Caco-2 (cell line): ENCODE measurements around the gene EGR2. TPM values are rescaled to one million over a fixed set of nuclear protein-coding genes. Genes with fewer than 3 reads are reported as not detected.

Experiments used
- BruUV-seq: library from RNA; stranded (reverse); fragments of 400-500 nt; replicated peaks from 2 replicates; lab custom pipeline; 2021; lab: Mats Ljungman, UMichigan
- CTCF ChIA-PET: fragments of 300-600 bp; sonication (Branson Sonifier 250); formaldehyde crosslinking; loops from one replicate; lab custom pipeline; 2022; ENCODE audit warnings: antibody characterized with exemption; lab: Charles Lee
- POLR2A ChIA-PET: fragments of 300-600 bp; sonication (Branson Sonifier 250); formaldehyde crosslinking; loops from one replicate; lab custom pipeline; 2022; ENCODE audit warnings: antibody characterized with exemption; lab: Charles Lee
- DNase-seq, 2 experiments: peaks; one replicate each; pipeline versions ENCODE4 v3.0.0 to v3.0.0-alpha.2; 2020 to 2022
- H3K27me3 ChIP-seq: replicated peaks from 2 replicates; pipeline ENCODE4 v1.6.0; 2011; ENCODE audit warnings: low read length; ENCODE audit not compliant: control insufficient read depth, insufficient read depth
- H3K36me3 ChIP-seq: 2 replicates; pipeline ENCODE4 v1.5.1; 2011; ENCODE audit warnings: low read length; ENCODE audit not compliant: control insufficient read depth, insufficient read depth
- H3K4me1 ChIP-seq: fragments of 250-450 bp; sonication (Bioruptor Pico); 2 replicates; pipeline ENCODE4 v1.5.1; 2020; ENCODE audit warnings: mild to moderate bottlenecking
- H3K4me3 ChIP-seq: 2 replicates; pipeline ENCODE4 v1.5.1; 2011; ENCODE audit warnings: low read depth, mild to moderate bottlenecking, control low read depth, low read length
- H3K9me3 ChIP-seq: fragments of 250-450 bp; sonication (Bioruptor Pico); 2 replicates; pipeline ENCODE4 v1.5.1; 2020; ENCODE audit warnings: mild to moderate bottlenecking, moderate library complexity
- H3K27ac Mint-ChIP-seq: one replicate; pipeline ENCODE4 v1.8.0; 2022; ENCODE audit warnings: mixed read lengths; ENCODE audit not compliant: unreplicated experiment
- H3K27me3 Mint-ChIP-seq: one replicate; pipeline ENCODE4 v1.8.0; 2022; ENCODE audit warnings: mixed read lengths; ENCODE audit not compliant: insufficient read depth, unreplicated experiment
- H3K36me3 Mint-ChIP-seq: one replicate; pipeline ENCODE4 v1.8.0; 2022; ENCODE audit warnings: mild to moderate bottlenecking, mixed read lengths; ENCODE audit not compliant: insufficient read depth, unreplicated experiment
- H3K4me1 Mint-ChIP-seq: one replicate; pipeline ENCODE4 v1.8.0; 2022; ENCODE audit warnings: low read depth, mixed read lengths; ENCODE audit not compliant: unreplicated experiment
- H3K4me3 Mint-ChIP-seq: one replicate; pipeline ENCODE4 v1.8.0; 2022; ENCODE audit warnings: mild to moderate bottlenecking, moderate library complexity, mixed read lengths; ENCODE audit not compliant: unreplicated experiment
- H3K9me3 Mint-ChIP-seq: one replicate; pipeline ENCODE4 v1.8.0; 2022; ENCODE audit warnings: mixed read lengths; ENCODE audit not compliant: unreplicated experiment
- intact Hi-C: fragments of 100-400 bp; cut with micrococcal nuclease; formaldehyde crosslinking; loops from one replicate; pipeline ENCODE4 v1.10.0; 2022; ENCODE audit not compliant: unreplicated experiment
- total RNA-seq: library from RNA; stranded (reverse); gene quantifications from 2 replicates; pipeline ENCODE4 v1.2.3, GENCODE V29; 2022
- TF ChIP-seq, protein P1 (sequence below), 2 experiments: fragments of 200-600 bp in 1 of 2; IDR thresholded peaks; 1 replicate in 1 of 2; 2 replicates in 1 of 2; pipeline versions ENCODE4 v1.5.1 to v1.8.0; 2011 to 2022; ENCODE audit warnings: antibody characterized with exemption in 1 of 2, control low read depth in 1 of 2, inconsistent platforms in 1 of 2, low read depth in 1 of 2, low read length in 1 of 2, mild to moderate bottlenecking in 1 of 2, moderate library complexity in 1 of 2; ENCODE audit not compliant: insufficient read depth in 1 of 2, severe bottlenecking in 1 of 2, unreplicated experiment in 1 of 2

Gene EGR2
- total RNA-seq, 1 experiment from 2014 or later, result 0.61 TPM

DNA sequence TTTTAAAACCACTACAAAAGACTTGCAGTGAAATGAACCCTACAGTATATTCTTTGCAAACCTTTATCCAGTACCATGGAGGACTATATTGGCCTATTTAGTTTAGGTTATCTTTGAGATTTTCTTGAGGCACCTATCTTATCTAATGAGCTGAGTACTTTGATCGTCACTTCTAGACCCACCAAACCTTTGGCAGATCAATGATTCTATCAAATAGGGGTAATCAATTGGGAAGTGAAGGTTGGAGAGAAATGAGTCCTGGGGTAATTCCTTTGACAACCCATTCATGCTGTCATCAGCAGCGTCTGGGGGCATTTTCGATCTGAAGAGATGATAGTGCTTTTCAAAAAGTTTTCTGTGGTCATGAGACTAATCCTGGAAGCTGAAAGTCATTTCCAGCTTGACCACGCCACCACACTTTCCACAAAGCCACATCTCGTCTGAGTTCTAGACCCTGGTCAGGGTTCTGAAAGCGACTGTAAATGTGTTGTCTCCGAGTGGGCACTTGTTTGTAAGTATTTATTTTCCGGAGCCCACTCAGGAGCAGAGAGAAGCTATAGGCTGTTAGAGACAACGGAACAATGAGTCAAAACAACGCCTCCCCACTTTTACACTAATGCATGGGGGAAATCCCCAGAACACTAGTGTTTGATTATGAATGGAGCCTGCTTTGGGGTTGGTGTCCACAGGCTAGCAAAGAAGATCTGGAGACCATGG lies 4.8 kb downstream of the EGR2 start:
- H3K9me3 ChIP-seq, result no peaks in the 10 kb centered on the region
- H3K4me3 Mint-ChIP-seq, result no peak overlapping the region
- H3K27ac Mint-ChIP-seq, result no peak overlapping the region
- peaks cover 16% of the 10 kb centered on the region for H3K27me3 ChIP-seq
- H3K4me1 Mint-ChIP-seq, result peaks cover 18% of the 10 kb centered on the region
- H3K36me3 ChIP-seq, result no peaks in the 10 kb centered on the region
- no peak for DNase-seq
- intact Hi-C loops, result loop anchor here (10.0 kb wide), 2 partner anchors 547 to 767 kb away; partner anchors contain the start of gene RTKN2
- TF ChIP-seq, protein P1, sequence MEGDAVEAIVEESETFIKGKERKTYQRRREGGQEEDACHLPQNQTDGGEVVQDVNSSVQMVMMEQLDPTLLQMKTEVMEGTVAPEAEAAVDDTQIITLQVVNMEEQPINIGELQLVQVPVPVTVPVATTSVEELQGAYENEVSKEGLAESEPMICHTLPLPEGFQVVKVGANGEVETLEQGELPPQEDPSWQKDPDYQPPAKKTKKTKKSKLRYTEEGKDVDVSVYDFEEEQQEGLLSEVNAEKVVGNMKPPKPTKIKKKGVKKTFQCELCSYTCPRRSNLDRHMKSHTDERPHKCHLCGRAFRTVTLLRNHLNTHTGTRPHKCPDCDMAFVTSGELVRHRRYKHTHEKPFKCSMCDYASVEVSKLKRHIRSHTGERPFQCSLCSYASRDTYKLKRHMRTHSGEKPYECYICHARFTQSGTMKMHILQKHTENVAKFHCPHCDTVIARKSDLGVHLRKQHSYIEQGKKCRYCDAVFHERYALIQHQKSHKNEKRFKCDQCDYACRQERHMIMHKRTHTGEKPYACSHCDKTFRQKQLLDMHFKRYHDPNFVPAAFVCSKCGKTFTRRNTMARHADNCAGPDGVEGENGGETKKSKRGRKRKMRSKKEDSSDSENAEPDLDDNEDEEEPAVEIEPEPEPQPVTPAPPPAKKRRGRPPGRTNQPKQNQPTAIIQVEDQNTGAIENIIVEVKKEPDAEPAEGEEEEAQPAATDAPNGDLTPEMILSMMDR (IDR thresholded peaks at IDR 0.05; ENCODE audit: insufficient read depth in 1 of 2, low read depth in 1 of 2, low read length in 1 of 2, severe bottlenecking in 1 of 2, unreplicated experiment in 1 of 2), result no peak
- peaks cover 21% of the 10 kb centered on the region for H3K4me1 ChIP-seq
- ChIA-PET POLR2A (interaction anchor here (0.6 kb wide), 1 partner anchor 1061 kb away, joined by 5 read pairs; no protein-coding TSS in a partner anchor), CTCF (interaction anchor here (0.5 to 0.6 kb wide), 2 partner anchors 15 to 772 kb away, joined by 3 to 4 read pairs; no protein-coding TSS in a partner anchor)
- no TSS peak for BruUV-seq
- peaks cover 27% of the 10 kb centered on the region for H3K36me3 Mint-ChIP-seq
- no peaks in the 10 kb centered on the region for H3K9me3 Mint-ChIP-seq
- no peak overlapping the region for H3K4me3 ChIP-seq
- H3K27me3 Mint-ChIP-seq, result peaks cover 23% of the 10 kb centered on the region

DNA sequence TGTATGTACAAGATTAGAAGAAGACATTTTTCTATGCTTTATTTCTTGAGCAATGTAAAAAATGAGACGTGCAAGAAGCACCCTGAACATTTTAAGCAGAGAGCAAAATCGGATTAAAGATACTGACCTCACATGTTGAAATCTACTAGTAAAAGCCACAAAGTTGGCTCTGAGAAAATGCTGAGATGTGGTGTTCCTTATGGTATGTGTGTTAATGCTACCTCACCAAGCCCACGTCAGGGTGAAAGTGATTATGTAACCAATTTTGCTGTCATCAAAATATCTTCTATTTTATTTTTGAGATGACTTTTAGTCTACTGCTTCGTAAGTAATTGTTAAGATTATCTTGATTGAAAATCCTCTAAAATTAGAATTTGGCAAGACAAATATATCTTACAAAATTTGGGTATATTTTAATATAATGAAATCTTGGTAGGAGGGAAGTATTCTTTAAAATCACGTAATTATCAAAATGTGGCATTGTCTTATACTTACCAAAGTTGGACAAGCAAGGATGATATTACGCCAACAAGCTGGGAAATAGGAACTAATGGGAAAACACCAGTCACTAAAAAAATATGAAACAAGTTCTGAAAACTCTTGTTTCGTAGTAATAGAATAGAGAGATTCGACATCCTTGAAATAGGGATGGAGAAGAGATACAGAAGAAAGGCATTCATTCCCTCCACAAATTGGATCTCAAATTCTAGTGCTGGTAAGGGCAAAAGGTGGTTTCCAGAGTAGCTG lies 5.8 kb downstream of the EGR2 start:
- Mint-ChIP-seq H3K9me3 (no peaks in the 10 kb centered on the region), H3K27me3 (peaks cover 15% of the 10 kb centered on the region), H3K36me3 (peaks cover 18% of the 10 kb centered on the region), H3K27ac (no peak overlapping the region), H3K4me3 (no peak overlapping the region), H3K4me1 (peaks cover 13% of the 10 kb centered on the region)
- H3K36me3 ChIP-seq, result no peaks in the 10 kb centered on the region
- intact Hi-C loops, result loop anchor here (10.0 kb wide), 2 partner anchors 546 to 766 kb away; partner anchors contain the start of gene RTKN2
- peaks cover 10% of the 10 kb centered on the region for H3K27me3 ChIP-seq
- DNase-seq, result no peak
- POLR2A ChIA-PET, result no interaction called here
- CTCF ChIA-PET, result interaction anchor here (0.5 to 1.2 kb wide), 2 partner anchors 8 to 773 kb away, joined by 3 to 4 read pairs; no protein-coding TSS in a partner anchor
- BruUV-seq, result no TSS peak
- H3K9me3 ChIP-seq, result no peaks in the 10 kb centered on the region
- TF ChIP-seq, protein P1 (IDR thresholded peaks at IDR 0.05; ENCODE audit: insufficient read depth in 1 of 2, low read depth in 1 of 2, low read length in 1 of 2, severe bottlenecking in 1 of 2, unreplicated experiment in 1 of 2), result no peak
- H3K4me3 ChIP-seq, result no peak overlapping the region
- peaks cover 16% of the 10 kb centered on the region for H3K4me1 ChIP-seq

DNA sequence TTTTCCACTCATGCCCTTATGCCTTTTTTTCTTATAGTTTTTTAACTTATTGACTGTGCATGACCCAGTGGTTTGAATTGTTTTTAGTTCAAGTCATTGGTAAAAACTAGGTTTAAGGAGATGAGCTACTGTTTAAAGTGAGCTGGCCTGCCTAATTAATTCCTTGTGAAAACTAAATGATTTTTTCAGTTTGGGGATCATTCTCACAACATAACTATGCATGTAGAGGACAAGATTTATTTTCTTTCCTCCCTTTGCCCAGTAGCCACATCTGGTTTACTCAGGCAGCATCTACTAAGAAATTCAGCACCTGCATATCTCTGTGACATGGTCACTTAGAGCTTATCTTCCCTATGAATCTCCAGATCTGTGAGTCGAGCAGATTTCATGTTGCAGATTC lies 9.9 kb downstream of the EGR2 start:
- Mint-ChIP-seq H3K36me3 (peaks cover 27% of the 10 kb centered on the region), H3K4me1 (peaks cover 16% of the 10 kb centered on the region), H3K4me3 (peak overlapping the region; percentile 90), H3K27me3 (no peaks in the 10 kb centered on the region), H3K27ac (peak overlapping the region; percentile 96), H3K9me3 (no peaks in the 10 kb centered on the region)
- TSS peak; percentile 65 for BruUV-seq
- no peak for DNase-seq
- ChIA-PET POLR2A (interaction anchor here (1.0 to 3.3 kb wide), 2 partner anchors 10 to 11 kb away, joined by 5 to 26 read pairs; partner anchors contain the start of gene EGR2), CTCF (interaction anchor here (0.6 to 2.1 kb wide), 3 partner anchors 12 to 46 kb away, joined by 3 to 13 read pairs (median 3); no protein-coding TSS in a partner anchor)
- TF ChIP-seq, protein P1 (IDR thresholded peaks at IDR 0.05; ENCODE audit: insufficient read depth in 1 of 2, low read depth in 1 of 2, low read length in 1 of 2, severe bottlenecking in 1 of 2, unreplicated experiment in 1 of 2), result no peak
- intact Hi-C loops, result no loop called here
- Histone ChIP-seq H3K36me3 (no peaks in the 10 kb centered on the region), H3K4me3 (peak overlapping the region; percentile 81), H3K9me3 (no peaks in the 10 kb centered on the region), H3K27me3 (no peaks in the 10 kb centered on the region), H3K4me1 (peaks cover 14% of the 10 kb centered on the region)
